Thyroid gland (tissue), 4 donors: ENCODE results near the gene ABCC3.

Experiments used
- CTCF ChIP-seq, 6 experiments: fragments of 200-600 bp in 3 of 6; fragments of 450-650 bp in 3 of 6; sonication (generic) in 3 of 6; IDR thresholded peaks; one replicate each; pipeline ENCODE4 v1.5.1; 2016 to 2019; ENCODE audit warnings: antibody characterized with exemption in 6 of 6, mild to moderate bottlenecking in 2 of 6, inconsistent platforms in 1 of 6, moderate library complexity in 1 of 6
- POLR2A ChIP-seq, 2 donors: fragments of 450-650 bp; IDR thresholded peaks; one replicate each; pipeline ENCODE4 v1.6.1; 2017; ENCODE audit warnings: antibody characterized with exemption in 2 of 2, mild to moderate bottlenecking in 2 of 2, moderate library complexity in 1 of 2

DNA sequence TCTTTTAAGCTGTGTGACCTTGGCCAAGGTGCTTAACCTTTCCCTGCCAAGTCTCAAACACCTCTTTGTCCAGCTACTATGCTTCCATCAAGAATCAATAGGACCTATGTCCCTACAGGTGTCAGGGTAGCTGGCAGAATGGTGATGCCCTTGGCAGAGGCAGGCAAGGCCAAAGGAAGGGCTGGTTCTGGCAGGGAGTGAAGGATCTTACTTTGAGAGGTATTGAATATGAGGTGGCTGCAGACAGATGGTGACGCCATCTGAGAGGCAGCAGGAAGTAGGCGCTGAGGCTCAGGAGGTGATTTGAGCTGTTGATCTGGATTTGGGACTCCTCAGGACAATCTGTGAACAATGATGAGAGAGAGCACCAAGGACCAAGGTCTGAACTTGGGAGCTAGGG is 12.5 kb downstream of the ABCC3 start:
- TF ChIP-seq CTCF (IDR thresholded peaks at IDR 0.05) (no peak), POLR2A (IDR thresholded peaks at IDR 0.05) (no peak)
